Subcutaneous abdominal adipose tissue (tissue), 5 donors: ENCODE results near the gene MRPL52.
A peak's percentile ranks its signal among the peaks of the same experiment; 100 is the strongest.
"Not testable (repeated sequence)": the region's sequence is repeated elsewhere in the genome, so short reads cannot be mapped to it uniquely, and the experiment has no call there.

Experiments used
- H3K27ac ChIP-seq: one replicate; pipeline ENCODE4 v1.7.0; 2013; ENCODE audit warnings: low read depth, mild to moderate bottlenecking, inconsistent platforms, low read length, moderate library complexity
- H3K27me3 ChIP-seq, 5 donors: one replicate each; pipeline ENCODE4 v1.7.0; 2013; ENCODE audit warnings: low read length in 5 of 5, inconsistent platforms in 1 of 5; ENCODE audit not compliant: control insufficient read depth in 5 of 5, insufficient read depth in 4 of 5
- H3K36me3 ChIP-seq, 5 donors: one replicate each; pipeline ENCODE4 v1.7.0; 2013; ENCODE audit warnings: low read length in 5 of 5; ENCODE audit not compliant: control insufficient read depth in 5 of 5, insufficient read depth in 5 of 5
- H3K4me1 ChIP-seq, 5 donors: one replicate each; pipeline ENCODE4 v1.7.0; 2013; ENCODE audit warnings: low read length in 5 of 5, mild to moderate bottlenecking in 3 of 5, moderate library complexity in 1 of 5; ENCODE audit not compliant: control insufficient read depth in 5 of 5, insufficient read depth in 5 of 5
- H3K4me3 ChIP-seq, 5 donors: one replicate each; pipeline ENCODE4 v1.7.0; 2013; ENCODE audit warnings: low read length in 5 of 5, low read depth in 1 of 5
- H3K9ac ChIP-seq, 5 donors: one replicate each; pipeline ENCODE4 v1.7.0; 2013; ENCODE audit warnings: low read length in 5 of 5, mild to moderate bottlenecking in 4 of 5, moderate library complexity in 3 of 5
- H3K9me3 ChIP-seq, 5 donors: one replicate each; pipeline ENCODE4 v1.7.0; 2013; ENCODE audit warnings: low read length in 5 of 5; ENCODE audit not compliant: control insufficient read depth in 5 of 5
- donor health status: healthy.
- donor health status: healthy.
- donor health status: healthy.
- donor health status: healthy.
- donor health status: healthy.

MRPL52 gene

GRCh38 chr14:22821193-22822015, 8.3 kb upstream of the MRPL52 start:
- H3K27ac ChIP-seq, result no peak overlapping the region
- peaks cover 0 to 13% (median 0%) of the 10 kb centered on the region in 5 donors for H3K27me3 ChIP-seq
- no peaks in the 10 kb centered on the region for H3K36me3 ChIP-seq
- H3K9me3 ChIP-seq, result no peaks in the 10 kb centered on the region
- peaks cover 5 to 40% (median 24%) of the 10 kb centered on the region in 5 donors for H3K4me1 ChIP-seq
- no peak overlapping the region for H3K9ac ChIP-seq
- no peak overlapping the region for H3K4me3 ChIP-seq

- peak overlapping the region in 3 of 5 donors; percentile 47 to 64 (median 55) for H3K9ac ChIP-seq
- peaks cover 5 to 40% (median 24%) of the 10 kb centered on the region in 5 donors for H3K4me1 ChIP-seq
- no peak overlapping the region for H3K27ac ChIP-seq
- no peaks in the 10 kb centered on the region for H3K36me3 ChIP-seq
- H3K27me3 ChIP-seq, result peaks cover 0 to 13% (median 0%) of the 10 kb centered on the region in 5 donors
- H3K9me3 ChIP-seq, result no peaks in the 10 kb centered on the region
- peak overlapping the region in 4 of 5 donors; percentile 19 to 52 (median 36) for H3K4me3 ChIP-seq
Measured at GRCh38 chr14:22822016-22822570, 7.6 kb upstream of the MRPL52 start.

GRCh38 chr14:22822571-22823098, 7.1 kb upstream of the MRPL52 start:
- Histone ChIP-seq H3K9me3 (no peaks in the 10 kb centered on the region), H3K27me3 (peaks cover 0 to 13% (median 0%) of the 10 kb centered on the region in 5 donors), H3K9ac (peak overlapping the region in 3 of 5 donors; percentile 47 to 64 (median 55)), H3K4me3 (peak overlapping the region; percentile 19 to 52 (median 39)), H3K4me1 (peaks cover 5 to 39% (median 24%) of the 10 kb centered on the region in 5 donors), H3K36me3 (no peaks in the 10 kb centered on the region), H3K27ac (no peak overlapping the region)

GRCh38 chr14:22824711-22825359, 4.9 kb upstream of the MRPL52 start:
- H3K4me3 ChIP-seq, result no peak overlapping the region
- H3K9me3 ChIP-seq, result no peaks in the 10 kb centered on the region
- peaks cover 3 to 24% (median 22%) of the 10 kb centered on the region in 5 donors for H3K4me1 ChIP-seq
- H3K27ac ChIP-seq, result no peak overlapping the region
- H3K9ac ChIP-seq, result peak overlapping the region in 1 of 5 donors; percentile 48
- no peaks in the 10 kb centered on the region for H3K36me3 ChIP-seq
- peaks cover 0 to 9% (median 0%) of the 10 kb centered on the region in 5 donors for H3K27me3 ChIP-seq

GRCh38 chr14:22829076-22829660, 519 bp upstream of the MRPL52 start:
- not testable (repeated sequence) for H3K27me3 ChIP-seq, H3K9me3 ChIP-seq
- peak overlapping the region; percentile 80 for H3K27ac ChIP-seq
- H3K36me3 ChIP-seq, result peaks cover 5 to 11% (median 6%) of the 10 kb centered on the region in 5 donors
- peak overlapping the region; percentile 78 to 96 (median 91) for H3K4me3 ChIP-seq
- H3K9ac ChIP-seq, result peak overlapping the region in 4 of 5 donors; percentile 86 to 93 (median 89)
- H3K4me1 ChIP-seq, result peaks cover 0 to 18% (median 14%) of the 10 kb centered on the region in 5 donors

- Histone ChIP-seq H3K36me3 (peaks cover 6 to 17% (median 12%) of the 10 kb centered on the region in 5 donors), H3K9ac (peak overlapping the region in 3 of 5 donors; percentile 86 to 93 (median 87)), H3K9me3 (no peaks in the 10 kb centered on the region), H3K4me3 (peak overlapping the region; percentile 82 to 96 (median 91)), H3K27ac (no peak overlapping the region), H3K4me1 (peaks cover 0 to 16% (median 14%) of the 10 kb centered on the region in 5 donors), H3K27me3 (no peaks in the 10 kb centered on the region)
Measured at GRCh38 chr14:22830443-22831010, 840 bp downstream of the MRPL52 start.

GRCh38 chr14:22835505-22835904, 5.8 kb downstream of the MRPL52 start:
- no peak overlapping the region for H3K4me3 ChIP-seq
- no peaks in the 10 kb centered on the region for H3K9me3 ChIP-seq
- peaks cover 6 to 24% (median 12%) of the 10 kb centered on the region in 5 donors for H3K36me3 ChIP-seq
- peak overlapping the region in 1 of 5 donors; percentile 96 for H3K9ac ChIP-seq
- no peaks in the 10 kb centered on the region for H3K27me3 ChIP-seq
- H3K4me1 ChIP-seq, result peaks cover 4 to 43% (median 39%) of the 10 kb centered on the region in 5 donors
- H3K27ac ChIP-seq, result no peak overlapping the region

GRCh38 chr14:22836301-22837113, 6.8 kb downstream of the MRPL52 start, which contains the start of gene MMP14:
MMP14 (plus strand) TSS chr14:22836585; CDS start chr14:22836818, 233 bp downstream.
- Histone ChIP-seq H3K9me3 (no peaks in the 10 kb centered on the region), H3K27me3 (no peaks in the 10 kb centered on the region), H3K4me1 (peaks cover 4 to 49% (median 44%) of the 10 kb centered on the region in 5 donors), H3K4me3 (peak within 1 kb of the TSS; percentile 88 to 94 (median 89)), H3K36me3 (peaks cover 6 to 32% (median 18%) of the 10 kb centered on the region in 5 donors), H3K9ac (peak within 1 kb of the TSS; percentile 40 to 96 (median 95)), H3K27ac (peak within 1 kb of the TSS; percentile 96)
